HCT116 (cell line): ENCODE measurements around the gene SLIT1. TPM values are rescaled to one million over a fixed set of nuclear protein-coding genes. Genes with fewer than 3 reads are reported as not detected.

ENCODE experiments used
- ATAC-seq: fragments of 200-7000 bp; cut with Tn5 transposase; 2 replicates; pipeline ENCODE4 v1.9.1; 2020; ENCODE audit warnings: mild to moderate bottlenecking, moderate library complexity
- BruUV-seq: library from RNA; stranded (reverse); fragments of 400-500 nt; replicated peaks from 2 replicates; lab custom pipeline; 2021; lab: Mats Ljungman, UMichigan
- CTCF ChIA-PET: fragments of 300-600 bp; sonication (Branson Sonifier 250); formaldehyde crosslinking; loops from one replicate; lab custom pipeline; 2021; ENCODE audit warnings: antibody characterized with exemption; lab: Charles Lee
- POLR2A ChIA-PET: fragments of 300-600, 350-600 bp; sonication (Branson Sonifier 250); formaldehyde crosslinking; loops from one replicate; lab custom pipeline; 2021; ENCODE audit warnings: antibody characterized with exemption; lab: Charles Lee
- RAD21 ChIA-PET, 2 experiments: fragments of 300-600 bp; sonication (Branson Sonifier 250); formaldehyde crosslinking; loops; one replicate each; lab custom pipeline; 2023; ENCODE audit warnings: low total read pairs in 2 of 2; ENCODE audit not compliant: uncharacterized antibody in 2 of 2, unreplicated experiment in 2 of 2, low non-redundant PET in 1 of 2; lab: Charles Lee
- DNase-seq: peaks from one replicate; pipeline ENCODE4 v3.0.0-alpha.2; 2010; ENCODE audit warnings: low read depth, low spot score
- H2AFZ ChIP-seq: fragments of 200-600 bp; shearing (Covaris generic), sonication (generic); 2 replicates; pipeline ENCODE4 v1.6.1; 2017; ENCODE audit warnings: low read depth, mixed run types, mixed read lengths, antibody characterized with exemption, low read length; ENCODE audit not compliant: poor library complexity, severe bottlenecking
- H3K27ac ChIP-seq: 2 replicates; pipeline ENCODE4 v1.5.1; 2012; ENCODE audit warnings: low read depth, low read length
- H3K27me3 ChIP-seq: fragments of 200-600 bp; sonication (generic); 2 replicates; pipeline ENCODE4 v1.6.1; 2016; ENCODE audit warnings: mixed run types, low read length, mixed read lengths; ENCODE audit not compliant: insufficient read depth
- H3K36me3 ChIP-seq, 2 experiments: fragments of 200-500 bp in 1 of 2; fragments of 200-600 bp in 1 of 2; sonication (Bioruptor generic) in 1 of 2; sonication (generic) in 1 of 2; 2 replicates each; pipeline versions ENCODE4 v1.5.1 to v1.6.1; 2014 to 2016; ENCODE audit warnings: low read length in 2 of 2, inconsistent platforms in 1 of 2, mixed read lengths in 1 of 2, mixed run types in 1 of 2; ENCODE audit not compliant: insufficient read depth in 2 of 2, control insufficient read depth in 1 of 2
- H3K4me1 ChIP-seq, 2 experiments: fragments of 200-600 bp in 1 of 2; sonication (generic) in 1 of 2; 2 replicates each; pipeline versions ENCODE4 v1.5.1 to v1.6.1; 2012 to 2017; ENCODE audit warnings: low read length in 2 of 2, inconsistent platforms in 1 of 2, mild to moderate bottlenecking in 1 of 2, mixed read lengths in 1 of 2, mixed run types in 1 of 2, moderate library complexity in 1 of 2; ENCODE audit not compliant: insufficient read depth in 2 of 2, control insufficient read depth in 1 of 2
- H3K4me2 ChIP-seq: fragments of 200-600 bp; sonication (generic); 2 replicates; pipeline ENCODE4 v1.6.1; 2017; ENCODE audit warnings: mixed run types, low read length, mixed read lengths
- H3K4me3 ChIP-seq, 2 experiments: fragments of 200-600 bp in 1 of 2; sonication (generic) in 1 of 2; replicated peaks in 1 of 2; 2 replicates each; pipeline ENCODE4 v1.5.1; 2011 to 2016; ENCODE audit warnings: low read length in 2 of 2, control low read depth in 1 of 2, low read depth in 1 of 2, mild to moderate bottlenecking in 1 of 2, mixed read lengths in 1 of 2, mixed run types in 1 of 2
- H3K79me2 ChIP-seq: fragments of 200-600 bp; sonication (generic); 2 replicates; pipeline ENCODE4 v1.6.1; 2017; ENCODE audit warnings: mild to moderate bottlenecking, mixed run types, low read length, moderate library complexity, mixed read lengths; ENCODE audit not compliant: insufficient read depth
- H3K9ac ChIP-seq: fragments of 200-600 bp; sonication (generic); 2 replicates; pipeline ENCODE4 v1.6.1; 2016; ENCODE audit warnings: low read length, mixed read lengths
- H3K9me2 ChIP-seq: fragments of 200-600 bp; sonication (generic), shearing (Covaris generic); 2 replicates; pipeline ENCODE4 v1.6.1; 2017; ENCODE audit warnings: mixed run types, mild to moderate bottlenecking, moderate library complexity; ENCODE audit not compliant: insufficient read depth
- H3K9me3 ChIP-seq, 2 experiments: fragments of 200-500 bp in 1 of 2; fragments of 200-600 bp in 1 of 2; sonication (Bioruptor generic) in 1 of 2; sonication (generic) in 1 of 2; 2 replicates each; pipeline ENCODE4 v1.6.1; 2014 to 2017; ENCODE audit warnings: low read length in 2 of 2, mixed read lengths in 2 of 2, inconsistent platforms in 1 of 2, low read depth in 1 of 2, mild to moderate bottlenecking in 1 of 2, mixed run types in 1 of 2, moderate library complexity in 1 of 2; ENCODE audit not compliant: control insufficient read depth in 1 of 2, insufficient read depth in 1 of 2
- H4K20me1 ChIP-seq: fragments of 200-600 bp; sonication (generic), shearing (Covaris generic); 2 replicates; pipeline ENCODE4 v1.6.1; 2017; ENCODE audit warnings: mixed run types, mild to moderate bottlenecking, moderate library complexity; ENCODE audit not compliant: insufficient read depth
- CBX3 ChIP-seq: IDR thresholded peaks from 2 replicates; pipeline ENCODE4 v1.6.1; 2012; ENCODE audit warnings: low read depth
- CEBPB ChIP-seq: IDR thresholded peaks from 2 replicates; pipeline ENCODE4 v1.6.1; 2012; ENCODE audit warnings: low read depth
- CTCF ChIP-seq, 3 experiments: fragments of 200-600 bp in 1 of 3; sonication (generic) in 1 of 3; IDR thresholded peaks in 2 of 3; conservative IDR thresholded peaks in 1 of 3; 2 replicates each; pipeline ENCODE4 v1.5.1; 2012 to 2017; ENCODE audit warnings: low read depth in 2 of 3, low read length in 2 of 3, antibody characterized with exemption in 1 of 3, borderline replicate concordance in 1 of 3, control low read depth in 1 of 3, mild to moderate bottlenecking in 1 of 3, mixed read lengths in 1 of 3, mixed run types in 1 of 3, moderate library complexity in 1 of 3; ENCODE audit not compliant: insufficient read depth in 1 of 3
- EZH2phosphoT487 ChIP-seq: fragments of 200-600 bp; IDR thresholded peaks from 2 replicates; pipeline ENCODE4 v1.6.1; 2018; ENCODE audit warnings: antibody characterized with exemption, borderline replicate concordance
- FOSL1 ChIP-seq: IDR thresholded peaks from 2 replicates; pipeline ENCODE4 v1.6.1; 2012; ENCODE audit warnings: low read depth
- POLR2A ChIP-seq: IDR thresholded peaks from 2 replicates; pipeline ENCODE4 v1.7.0; 2011; ENCODE audit warnings: borderline replicate concordance; ENCODE audit not compliant: insufficient read depth, insufficient read length; ENCODE audit errors: extremely low read depth
- RAD21 ChIP-seq: IDR thresholded peaks from 2 replicates; pipeline ENCODE4 v1.6.1; 2012; ENCODE audit warnings: low read depth, mild to moderate bottlenecking
- SP1 ChIP-seq: IDR thresholded peaks from 2 replicates; pipeline ENCODE4 v1.6.1; 2012; ENCODE audit warnings: low read depth
- SRF ChIP-seq: IDR thresholded peaks from 2 replicates; pipeline ENCODE4 v1.6.1; 2012; ENCODE audit warnings: low read depth
- ZFX ChIP-seq: fragments of 450-650 bp; IDR thresholded peaks from 2 replicates; pipeline ENCODE4 v1.6.1; 2017
- intact Hi-C: fragments of 100-400 bp; cut with micrococcal nuclease; formaldehyde crosslinking; loops from 2 replicates; pipeline ENCODE4 v1.10.0; 2022
- total RNA-seq: library from RNA; stranded (reverse); gene quantifications from one replicate; pipeline ENCODE4 v1.2.1, GENCODE V29; 2021; ENCODE audit not compliant: unreplicated experiment
- TF ChIP-seq, protein P1 (sequence below): IDR thresholded peaks from 2 replicates; pipeline ENCODE4 v1.6.1; 2012

The SLIT1 gene
- total RNA-seq, 1 experiment from 2014 or later: 0.42 TPM

DNA sequence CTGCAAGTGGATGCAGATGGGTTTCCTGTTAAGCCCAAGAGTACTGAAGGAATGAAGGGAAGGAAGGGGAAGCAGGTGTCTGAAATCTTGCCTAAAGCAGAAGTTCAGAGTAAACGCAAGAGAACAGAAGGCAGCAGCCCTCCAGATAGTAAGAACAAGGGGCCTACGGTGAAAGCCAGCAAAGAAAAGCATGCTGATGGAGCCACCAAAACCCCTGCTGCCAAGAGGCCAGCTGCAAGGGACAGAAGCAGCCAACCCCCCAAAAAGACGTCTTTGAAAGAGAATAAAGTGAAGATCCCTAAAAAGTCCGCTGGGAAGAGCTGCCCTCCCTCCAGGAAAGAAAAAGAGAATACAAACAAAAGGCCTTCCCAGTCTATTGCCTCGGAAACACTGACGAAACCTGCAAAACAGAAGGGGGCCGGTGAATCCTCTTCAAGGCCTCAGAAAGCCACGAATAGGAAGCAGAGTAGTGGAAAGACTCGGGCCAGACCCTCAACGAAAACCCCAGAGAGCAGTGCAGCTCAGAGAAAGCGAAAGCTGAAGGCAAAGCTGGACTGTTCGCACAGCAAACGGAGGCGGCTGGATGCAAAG is 201.1 kb downstream of the SLIT1 start (continued):
- TF ChIP-seq CBX3 (no peak), EZH2phosphoT487 (no peak), SP1 (no peak), ZFX (no peak), RAD21 (no peak), CTCF (IDR thresholded peaks at IDR 0.05 in 2 of 3, conservative IDR thresholded peaks at IDR 0.05 in 1 of 3; ENCODE audit: borderline replicate concordance in 1 of 3, insufficient read depth in 1 of 3, low read depth in 2 of 3, low read length in 2 of 3) (no peak), SRF (no peak), POLR2A (no peak), CEBPB (no peak)

DNA sequence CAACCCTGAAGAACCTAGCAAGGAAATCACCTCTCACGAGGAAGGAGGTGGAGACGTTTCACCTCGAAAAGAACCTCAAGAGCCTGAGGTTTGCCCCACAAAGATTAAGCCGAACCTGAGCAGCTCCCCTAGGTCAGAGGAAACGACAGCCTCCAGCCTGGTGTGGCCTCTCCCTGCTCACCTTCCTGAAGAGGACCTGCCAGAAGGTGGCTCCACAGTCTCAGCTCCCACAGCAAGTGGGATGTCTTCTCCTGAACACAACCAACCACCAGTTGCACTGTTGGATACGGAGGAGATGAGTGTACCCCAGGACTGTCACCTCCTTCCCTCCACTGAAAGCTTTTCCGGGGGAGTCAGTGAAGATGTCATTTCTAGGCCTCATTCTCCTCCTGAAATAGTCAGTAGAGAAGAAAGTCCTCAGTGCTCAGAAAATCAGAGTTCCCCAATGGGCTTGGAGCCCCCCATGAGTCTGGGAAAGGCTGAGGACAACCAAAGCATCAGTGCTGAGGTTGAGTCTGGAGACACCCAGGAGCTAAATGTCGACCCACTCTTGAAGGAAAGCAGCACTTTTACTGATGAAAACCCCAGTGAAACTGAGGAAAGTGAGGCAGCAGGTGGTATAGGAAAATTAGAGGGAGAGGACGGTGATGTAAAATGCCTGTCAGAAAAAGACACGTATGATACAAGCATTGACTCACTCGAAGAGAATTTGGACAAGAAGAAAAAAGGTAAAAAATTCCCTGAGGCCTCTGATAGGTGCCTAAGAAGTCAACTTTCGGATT is 203.4 kb downstream of the SLIT1 start:
- BruUV-seq: no TSS peak
- Histone ChIP-seq H3K9me2 (no peaks in the 10 kb centered on the region), H2AFZ (no peak overlapping the region), H3K36me3 (0 out of 4 replicates have a peak, but pooled peaks cover 3 to 7% of the 10 kb centered on the region in 2 experiments), H3K27ac (no peak overlapping the region), H4K20me1 (no peaks in the 10 kb centered on the region), H3K4me1 (no peaks in the 10 kb centered on the region), H3K79me2 (no peaks in the 10 kb centered on the region), H3K9me3 (no peaks in the 10 kb centered on the region), H3K27me3 (no peaks in the 10 kb centered on the region), H3K4me3 (no peak overlapping the region), H3K4me2 (no peak overlapping the region), H3K9ac (no peak overlapping the region)
- DNase-seq: no peak
- RAD21 ChIA-PET: no interaction called here
- TF ChIP-seq, protein P1, sequence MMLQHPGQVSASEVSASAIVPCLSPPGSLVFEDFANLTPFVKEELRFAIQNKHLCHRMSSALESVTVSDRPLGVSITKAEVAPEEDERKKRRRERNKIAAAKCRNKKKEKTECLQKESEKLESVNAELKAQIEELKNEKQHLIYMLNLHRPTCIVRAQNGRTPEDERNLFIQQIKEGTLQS: no peak
- TF ChIP-seq FOSL1 (no peak), RAD21 (peak; percentile 7; the same call in 1 of the 2 replicates)
- intact Hi-C loops: no loop called here
- ATAC-seq: no peak
- CTCF ChIA-PET: no interaction called here
- POLR2A ChIA-PET: no interaction called here
